Activated naive CD4-positive, alpha-beta T cell treated with anti-CD3 and anti-CD28 coated beads for 36 hours (primary cell): ENCODE results near the gene ZSWIM6. TPM values are rescaled to one million over a fixed set of nuclear protein-coding genes. Genes with fewer than 3 reads are reported as not detected.
A peak's percentile ranks its signal among the peaks of the same experiment; 100 is the strongest.

Experiments used
- CTCF ChIA-PET: fragments of 350-600 bp; sonication (Branson Sonifier 250); formaldehyde crosslinking; loops from one replicate; lab custom pipeline; 2021; ENCODE audit warnings: antibody characterized with exemption; lab: Charles Lee
- DNase-seq: peaks from one replicate; pipeline ENCODE4 v3.0.0-alpha.2; 2020
- H3K27ac Mint-ChIP-seq: one replicate; pipeline ENCODE4 v1.8.0; 2021; ENCODE audit warnings: mild to moderate bottlenecking, mixed read lengths
- H3K27me3 Mint-ChIP-seq: one replicate; pipeline ENCODE4 v1.8.0; 2021; ENCODE audit warnings: low read depth, mixed read lengths
- H3K36me3 Mint-ChIP-seq: one replicate; pipeline ENCODE4 v1.8.0; 2021; ENCODE audit warnings: low read depth, mixed read lengths
- H3K4me1 Mint-ChIP-seq: one replicate; pipeline ENCODE4 v1.8.0; 2021; ENCODE audit warnings: low read depth, mixed read lengths
- H3K4me3 Mint-ChIP-seq: one replicate; pipeline ENCODE4 v1.8.0; 2021; ENCODE audit warnings: mild to moderate bottlenecking, moderate library complexity, mixed read lengths
- H3K9me3 Mint-ChIP-seq: one replicate; pipeline ENCODE4 v1.8.0; 2021; ENCODE audit warnings: mixed read lengths
- intact Hi-C: fragments of 100-400 bp; cut with micrococcal nuclease; formaldehyde crosslinking; loops from one replicate; pipeline ENCODE4 v1.15.1; 2023
- total RNA-seq, 2 experiments: library from RNA; stranded (reverse); gene quantifications; one replicate each; pipeline ENCODE4 v1.2.3, GENCODE V29; 2021

The ZSWIM6 gene
- total RNA-seq, 2 experiments from 2014 or later = 4.3 TPM

GRCh38 chr5:61357745-61358144 lies 25.7 kb downstream of the ZSWIM6 start:
- peaks cover 8% of the 10 kb centered on the region for H3K36me3 Mint-ChIP-seq

GRCh38 chr5:61362796-61363368 lies 30.8 kb downstream of the ZSWIM6 start:
- Mint-ChIP-seq H3K27me3 (no peaks in the 10 kb centered on the region), H3K27ac (no peak overlapping the region), H3K9me3 (peaks cover 2% of the 10 kb centered on the region), H3K36me3 (peaks cover 8% of the 10 kb centered on the region), H3K4me3 (no peak overlapping the region), H3K4me1 (peaks cover 29% of the 10 kb centered on the region)
- CTCF ChIA-PET = no interaction called here
- intact Hi-C loops = loop anchor here (5.0 kb wide), 1 partner anchor 294 kb away; no protein-coding TSS in a partner anchor
- DNase-seq = peak; percentile 16

More at GRCh38 chr5:61357745-61358144, 25.7 kb downstream of the ZSWIM6 start:
- Mint-ChIP-seq H3K4me1 (peaks cover 31% of the 10 kb centered on the region), H3K4me3 (no peak overlapping the region), H3K9me3 (peaks cover 14% of the 10 kb centered on the region), H3K27me3 (no peaks in the 10 kb centered on the region), H3K27ac (no peak overlapping the region)
- intact Hi-C loops = loop anchor here (5.0 kb wide), 1 partner anchor 300 kb away; no protein-coding TSS in a partner anchor
- CTCF ChIA-PET = interaction anchor here (0.7 to 1.8 kb wide), 5 partner anchors 9 to 26 kb away, joined by 3 to 7 read pairs (median 5); no protein-coding TSS in a partner anchor
- DNase-seq = peak; percentile 42

- peaks cover 7% of the 10 kb centered on the region for H3K36me3 Mint-ChIP-seq
- intact Hi-C loops = loop anchor here (5.0 kb wide), 1 partner anchor 294 kb away; no protein-coding TSS in a partner anchor
- H3K4me3 Mint-ChIP-seq = no peak overlapping the region
- no peak overlapping the region for H3K27ac Mint-ChIP-seq
- no peak for DNase-seq
- H3K27me3 Mint-ChIP-seq = no peaks in the 10 kb centered on the region
- peaks cover 29% of the 10 kb centered on the region for H3K4me1 Mint-ChIP-seq
- CTCF ChIA-PET = no interaction called here
- no peaks in the 10 kb centered on the region for H3K9me3 Mint-ChIP-seq
Measured at GRCh38 chr5:61363401-61364114, 31.5 kb downstream of the ZSWIM6 start.

- Mint-ChIP-seq H3K36me3 (peaks cover 7% of the 10 kb centered on the region), H3K4me3 (no peak overlapping the region), H3K9me3 (no peaks in the 10 kb centered on the region), H3K27me3 (no peaks in the 10 kb centered on the region), H3K4me1 (peaks cover 3% of the 10 kb centered on the region), H3K27ac (no peak overlapping the region)
- no peak for DNase-seq
- intact Hi-C loops = no loop called here
- CTCF ChIA-PET = interaction anchor here (0.9 kb wide), 1 partner anchor 12 kb away, joined by 3 read pairs; no protein-coding TSS in a partner anchor
Measured at GRCh38 chr5:61366497-61367240, 34.6 kb downstream of the ZSWIM6 start.

GRCh38 chr5:61370506-61370905 lies 38.4 kb downstream of the ZSWIM6 start:
- no peak for DNase-seq
- Mint-ChIP-seq H3K27me3 (no peaks in the 10 kb centered on the region), H3K27ac (no peak overlapping the region), H3K4me1 (no peaks in the 10 kb centered on the region), H3K9me3 (no peaks in the 10 kb centered on the region), H3K36me3 (peaks cover 7% of the 10 kb centered on the region), H3K4me3 (no peak overlapping the region)
- CTCF ChIA-PET = no interaction called here
- intact Hi-C loops = no loop called here

GRCh38 chr5:61371474-61371873 lies 39.4 kb downstream of the ZSWIM6 start:
- intact Hi-C loops = no loop called here
- no peak for DNase-seq
- Mint-ChIP-seq H3K9me3 (no peaks in the 10 kb centered on the region), H3K27ac (no peak overlapping the region), H3K36me3 (peaks cover 7% of the 10 kb centered on the region), H3K4me1 (no peaks in the 10 kb centered on the region), H3K27me3 (no peaks in the 10 kb centered on the region), H3K4me3 (no peak overlapping the region)
- CTCF ChIA-PET = no interaction called here

- DNase-seq = no peak
- no peak overlapping the region for H3K27ac Mint-ChIP-seq
- no peaks in the 10 kb centered on the region for H3K4me1 Mint-ChIP-seq
- no peaks in the 10 kb centered on the region for H3K27me3 Mint-ChIP-seq
- peaks cover 1% of the 10 kb centered on the region for H3K9me3 Mint-ChIP-seq
- no peak overlapping the region for H3K4me3 Mint-ChIP-seq
- CTCF ChIA-PET = no interaction called here
- H3K36me3 Mint-ChIP-seq = peaks cover 1% of the 10 kb centered on the region
- intact Hi-C loops = no loop called here
Measured at GRCh38 chr5:61379677-61380076, 47.6 kb downstream of the ZSWIM6 start.

GRCh38 chr5:61381968-61382367 lies 49.9 kb downstream of the ZSWIM6 start:
- no peak overlapping the region for H3K4me3 Mint-ChIP-seq
- no peaks in the 10 kb centered on the region for H3K27me3 Mint-ChIP-seq
- DNase-seq = no peak
- intact Hi-C loops = no loop called here
- H3K27ac Mint-ChIP-seq = no peak overlapping the region
- peaks cover 2% of the 10 kb centered on the region for H3K4me1 Mint-ChIP-seq
- H3K9me3 Mint-ChIP-seq = peaks cover 1% of the 10 kb centered on the region
- peaks cover 1% of the 10 kb centered on the region for H3K36me3 Mint-ChIP-seq
- CTCF ChIA-PET = interaction anchor here (0.6 kb wide), 1 partner anchor 326 kb away, joined by 3 read pairs; no protein-coding TSS in a partner anchor

GRCh38 chr5:61385627-61386026 lies 53.6 kb downstream of the ZSWIM6 start:
- peaks cover 1% of the 10 kb centered on the region for H3K9me3 Mint-ChIP-seq
- no peak for DNase-seq
- H3K27me3 Mint-ChIP-seq = no peaks in the 10 kb centered on the region
- intact Hi-C loops = no loop called here
- H3K27ac Mint-ChIP-seq = no peak overlapping the region
- H3K36me3 Mint-ChIP-seq = peaks cover 1% of the 10 kb centered on the region
- H3K4me3 Mint-ChIP-seq = no peak overlapping the region
- CTCF ChIA-PET = no interaction called here
- peaks cover 13% of the 10 kb centered on the region for H3K4me1 Mint-ChIP-seq

- intact Hi-C loops = no loop called here
- CTCF ChIA-PET = no interaction called here
- DNase-seq = no peak
- no peak overlapping the region for H3K4me3 Mint-ChIP-seq
- H3K9me3 Mint-ChIP-seq = peaks cover 1% of the 10 kb centered on the region
- H3K27me3 Mint-ChIP-seq = no peaks in the 10 kb centered on the region
- H3K27ac Mint-ChIP-seq = no peak overlapping the region
- peaks cover 13% of the 10 kb centered on the region for H3K4me1 Mint-ChIP-seq
- H3K36me3 Mint-ChIP-seq = peaks cover 6% of the 10 kb centered on the region
Measured at GRCh38 chr5:61386045-61386800, 54.2 kb downstream of the ZSWIM6 start.

GRCh38 chr5:61389609-61390008 lies 57.6 kb downstream of the ZSWIM6 start:
- CTCF ChIA-PET = no interaction called here
- Mint-ChIP-seq H3K27me3 (no peaks in the 10 kb centered on the region), H3K36me3 (peaks cover 15% of the 10 kb centered on the region), H3K4me3 (no peak overlapping the region), H3K27ac (no peak overlapping the region), H3K4me1 (peaks cover 16% of the 10 kb centered on the region), H3K9me3 (no peaks in the 10 kb centered on the region)
- intact Hi-C loops = no loop called here
- DNase-seq = no peak
